ENCODE results near the gene TXN2. TPM values are rescaled to one million over a fixed set of nuclear protein-coding genes. Genes with fewer than 3 reads are reported as not detected.
A peak's percentile ranks its signal among the peaks of the same experiment; 100 is the strongest.

The TXN2 gene
- polyA plus RNA-seq, 1 donor from 2014 or later = 116 TPM

GRCh38 chr22:36506637-36507517 is 25.4 kb upstream of the TXN2 start, which contains the start of gene FOXRED2:
Gene FOXRED2 (minus strand): TSS chr22:36507040. CDS start chr22:36506422, 618 bp downstream.
- H3K36me3 Mint-ChIP-seq = peaks cover 2% of the 10 kb centered on the region
- H3K27ac Mint-ChIP-seq = peak within 1 kb of the TSS in 2 of 3 donors; percentile 57 to 71
- H3K4me3 Mint-ChIP-seq = peak within 1 kb of the TSS; percentile 67 to 83 (median 78)
- no peaks in the 10 kb centered on the region for H3K27me3 Mint-ChIP-seq
- no peaks in the 10 kb centered on the region for H3K9me3 Mint-ChIP-seq
- peaks cover 5 to 10% (median 8%) of the 10 kb centered on the region in 3 donors for H3K4me1 Mint-ChIP-seq

- Mint-ChIP-seq H3K27me3 (no peaks in the 10 kb centered on the region), H3K27ac (peak overlapping the region in 1 of 3 donors; percentile 71), H3K9me3 (no peaks in the 10 kb centered on the region), H3K4me3 (peak overlapping the region in 3 of 4 donors; percentile 17 to 81 (median 75)), H3K4me1 (peaks cover 5 to 8% (median 5%) of the 10 kb centered on the region in 3 donors), H3K36me3 (no peaks in the 10 kb centered on the region)
Measured at GRCh38 chr22:36505998-36506635, 24.7 kb upstream of the TXN2 start.

GRCh38 chr22:36497910-36498665 is 16.6 kb upstream of the TXN2 start:
- no peak overlapping the region for H3K27ac Mint-ChIP-seq
- H3K4me1 Mint-ChIP-seq = peaks cover 7 to 9% (median 9%) of the 10 kb centered on the region in 3 donors
- H3K27me3 Mint-ChIP-seq = no peaks in the 10 kb centered on the region
- H3K9me3 Mint-ChIP-seq = no peaks in the 10 kb centered on the region
- H3K36me3 Mint-ChIP-seq = no peaks in the 10 kb centered on the region
- peak overlapping the region in 1 of 4 donors; percentile 33 for H3K4me3 Mint-ChIP-seq

GRCh38 chr22:36493690-36494110 is 12.3 kb upstream of the TXN2 start:
- Mint-ChIP-seq H3K9me3 (no peaks in the 10 kb centered on the region), H3K27me3 (no peaks in the 10 kb centered on the region), H3K27ac (peak overlapping the region; percentile 12 to 86 (median 85)), H3K36me3 (no peaks in the 10 kb centered on the region), H3K4me1 (peaks cover 13 to 15% (median 13%) of the 10 kb centered on the region in 3 donors), H3K4me3 (peak overlapping the region; percentile 26 to 76 (median 58))

- H3K4me1 Mint-ChIP-seq = peaks cover 13 to 15% (median 13%) of the 10 kb centered on the region in 3 donors
- H3K27me3 Mint-ChIP-seq = no peaks in the 10 kb centered on the region
- H3K4me3 Mint-ChIP-seq = peak overlapping the region in 2 of 4 donors; percentile 48 to 49
- H3K36me3 Mint-ChIP-seq = no peaks in the 10 kb centered on the region
- no peak overlapping the region for H3K27ac Mint-ChIP-seq
- H3K9me3 Mint-ChIP-seq = no peaks in the 10 kb centered on the region
Measured at GRCh38 chr22:36492109-36492508, 10.7 kb upstream of the TXN2 start.

- Mint-ChIP-seq H3K27me3 (no peaks in the 10 kb centered on the region), H3K36me3 (no peaks in the 10 kb centered on the region), H3K4me1 (peaks cover 13 to 19% (median 14%) of the 10 kb centered on the region in 3 donors), H3K4me3 (no peak overlapping the region), H3K27ac (no peak overlapping the region), H3K9me3 (no peaks in the 10 kb centered on the region)
Measured at GRCh38 chr22:36491155-36491554, 9.7 kb upstream of the TXN2 start.

GRCh38 chr22:36486619-36487384 is 5.4 kb upstream of the TXN2 start:
- H3K27me3 Mint-ChIP-seq = no peaks in the 10 kb centered on the region
- H3K4me1 Mint-ChIP-seq = peaks cover 2 to 15% (median 2%) of the 10 kb centered on the region in 3 donors
- H3K9me3 Mint-ChIP-seq = no peaks in the 10 kb centered on the region
- H3K27ac Mint-ChIP-seq = peak overlapping the region in 1 of 3 donors; percentile 56
- H3K36me3 Mint-ChIP-seq = no peaks in the 10 kb centered on the region
- peak overlapping the region in 1 of 4 donors; percentile 46 for H3K4me3 Mint-ChIP-seq

GRCh38 chr22:36480941-36481392 is 473 bp downstream of the TXN2 start:
- Mint-ChIP-seq H3K4me3 (peak overlapping the region; percentile 90 to 98 (median 96)), H3K27me3 (no peaks in the 10 kb centered on the region), H3K27ac (peak overlapping the region; percentile 97 to 99 (median 99)), H3K4me1 (peaks cover 12 to 14% (median 13%) of the 10 kb centered on the region in 3 donors), H3K36me3 (peaks cover 2% of the 10 kb centered on the region), H3K9me3 (no peaks in the 10 kb centered on the region)

- H3K4me1 Mint-ChIP-seq = peaks cover 9 to 14% (median 12%) of the 10 kb centered on the region in 3 donors
- H3K36me3 Mint-ChIP-seq = peaks cover 6% of the 10 kb centered on the region
- H3K27me3 Mint-ChIP-seq = no peaks in the 10 kb centered on the region
- H3K27ac Mint-ChIP-seq = peak overlapping the region in 2 of 3 donors; percentile 54 to 76
- H3K4me3 Mint-ChIP-seq = peak overlapping the region in 1 of 4 donors; percentile 63
- H3K9me3 Mint-ChIP-seq = no peaks in the 10 kb centered on the region
Measured at GRCh38 chr22:36478966-36479365, 2.5 kb downstream of the TXN2 start.

GRCh38 chr22:36475341-36475740 is 6.1 kb downstream of the TXN2 start:
- no peaks in the 10 kb centered on the region for H3K9me3 Mint-ChIP-seq
- peaks cover 11% of the 10 kb centered on the region for H3K36me3 Mint-ChIP-seq
- no peak overlapping the region for H3K27ac Mint-ChIP-seq
- peaks cover 2 to 5% (median 3%) of the 10 kb centered on the region in 3 donors for H3K4me1 Mint-ChIP-seq
- peak overlapping the region in 1 of 4 donors; percentile 14 for H3K4me3 Mint-ChIP-seq
- H3K27me3 Mint-ChIP-seq = no peaks in the 10 kb centered on the region

- no peak overlapping the region for H3K27ac Mint-ChIP-seq
- peaks cover 11% of the 10 kb centered on the region for H3K36me3 Mint-ChIP-seq
- no peak overlapping the region for H3K4me3 Mint-ChIP-seq
Measured at GRCh38 chr22:36472689-36473088, 8.8 kb downstream of the TXN2 start.

GRCh38 chr22:36471341-36471821 is 10.1 kb downstream of the TXN2 start:
- H3K4me3 Mint-ChIP-seq = peak overlapping the region in 1 of 4 donors; percentile 12
- H3K4me1 Mint-ChIP-seq = peaks cover 4 to 7% (median 7%) of the 10 kb centered on the region in 3 donors
- H3K36me3 Mint-ChIP-seq = peaks cover 11% of the 10 kb centered on the region
- H3K27ac Mint-ChIP-seq = peak overlapping the region in 2 of 3 donors; percentile 21 to 39
- H3K9me3 Mint-ChIP-seq = no peaks in the 10 kb centered on the region
- H3K27me3 Mint-ChIP-seq = no peaks in the 10 kb centered on the region

More at GRCh38 chr22:36472689-36473088, 8.8 kb downstream of the TXN2 start:
- Mint-ChIP-seq H3K9me3 (no peaks in the 10 kb centered on the region), H3K27me3 (no peaks in the 10 kb centered on the region), H3K4me1 (peaks cover 4 to 7% (median 7%) of the 10 kb centered on the region in 3 donors)

GRCh38 chr22:36470994-36471331 is 10.5 kb downstream of the TXN2 start:
- H3K4me1 Mint-ChIP-seq = peaks cover 4 to 7% (median 7%) of the 10 kb centered on the region in 3 donors
- H3K27ac Mint-ChIP-seq = no peak overlapping the region
- H3K4me3 Mint-ChIP-seq = peak overlapping the region in 1 of 4 donors; percentile 12
- peaks cover 9% of the 10 kb centered on the region for H3K36me3 Mint-ChIP-seq
- no peaks in the 10 kb centered on the region for H3K9me3 Mint-ChIP-seq
- H3K27me3 Mint-ChIP-seq = no peaks in the 10 kb centered on the region

Data from IgD-negative memory B cell (primary cell).